Activated T-helper 2 cell treated with anti-CD3 and anti-CD28 coated beads, Interferon-gamma antibody, Interleukin-2, Interleukin-4, amounts not matched to agents 10 μg/mL and 5 μg/mL and 100 μg/mL, durations not matched to agents 14 hours and 24 hours and 36 hours (primary cell): ENCODE results near the gene ITGA2B. TPM values are rescaled to one million over a fixed set of nuclear protein-coding genes. Genes with fewer than 3 reads are reported as not detected.

ENCODE experiments used
- DNase-seq: peaks from one replicate; pipeline ENCODE4 v3.0.0; 2021; ENCODE audit warnings: low spot score
- H3K27ac Mint-ChIP-seq: one replicate; pipeline ENCODE4 v1.8.0; 2021; ENCODE audit warnings: mixed read lengths
- H3K27me3 Mint-ChIP-seq: one replicate; pipeline ENCODE4 v1.8.0; 2021; ENCODE audit warnings: low read depth, mixed read lengths
- H3K36me3 Mint-ChIP-seq: one replicate; pipeline ENCODE4 v1.8.0; 2021; ENCODE audit warnings: low read depth, mixed read lengths
- H3K4me1 Mint-ChIP-seq: one replicate; pipeline ENCODE4 v1.8.0; 2021; ENCODE audit warnings: low read depth, mixed read lengths
- H3K4me3 Mint-ChIP-seq: one replicate; pipeline ENCODE4 v1.8.0; 2021; ENCODE audit warnings: low read depth, mild to moderate bottlenecking, moderate library complexity, mixed read lengths
- H3K9me3 Mint-ChIP-seq: one replicate; pipeline ENCODE4 v1.8.0; 2021; ENCODE audit warnings: mixed read lengths
- intact Hi-C: fragments of 100-400 bp; cut with micrococcal nuclease; formaldehyde crosslinking; loops from one replicate; pipeline ENCODE4 v1.15.1; 2023
- total RNA-seq: library from RNA; stranded (reverse); gene quantifications from 2 replicates; pipeline ENCODE4 v1.2.3, GENCODE V29; 2022

Gene ITGA2B
- total RNA-seq, 1 donor from 2014 or later: 2.7 TPM

DNA sequence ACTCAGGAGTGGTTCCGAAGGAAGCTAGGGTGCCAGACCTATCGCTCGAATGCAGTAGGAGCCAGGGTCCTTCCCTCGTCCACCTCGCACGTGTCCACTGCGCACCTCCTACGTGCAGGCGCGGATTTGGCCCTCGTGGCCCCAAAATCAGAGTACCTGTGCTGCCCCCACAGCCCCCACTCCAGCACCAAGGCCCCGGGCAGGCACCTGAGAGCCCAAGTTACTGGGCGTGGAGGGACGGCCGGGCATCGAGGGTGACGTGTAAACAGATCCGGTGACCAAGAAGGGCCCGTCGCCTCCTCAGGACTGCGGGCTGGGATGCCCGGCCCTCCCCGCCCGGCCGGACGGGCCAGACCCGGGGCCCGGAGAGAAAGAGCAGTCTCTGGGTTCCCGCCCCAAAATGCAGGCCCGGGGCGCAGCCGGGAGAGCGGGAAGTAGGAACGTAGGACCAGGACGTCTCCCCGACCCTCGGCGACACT is 65.3 kb downstream of the ITGA2B start:
- H3K27me3 Mint-ChIP-seq: no peaks in the 10 kb centered on the region
- H3K4me3 Mint-ChIP-seq: peak overlapping the region; percentile 84
- H3K4me1 Mint-ChIP-seq: peaks cover 4% of the 10 kb centered on the region
- H3K36me3 Mint-ChIP-seq: peaks cover 30% of the 10 kb centered on the region
- intact Hi-C loops: loop anchor here (1.0 to 5.0 kb wide), 4 partner anchors 103 to 317 kb away; partner anchors contain the start of gene HROB
- no peaks in the 10 kb centered on the region for H3K9me3 Mint-ChIP-seq
- no peak overlapping the region for H3K27ac Mint-ChIP-seq
- no peak for DNase-seq

DNA sequence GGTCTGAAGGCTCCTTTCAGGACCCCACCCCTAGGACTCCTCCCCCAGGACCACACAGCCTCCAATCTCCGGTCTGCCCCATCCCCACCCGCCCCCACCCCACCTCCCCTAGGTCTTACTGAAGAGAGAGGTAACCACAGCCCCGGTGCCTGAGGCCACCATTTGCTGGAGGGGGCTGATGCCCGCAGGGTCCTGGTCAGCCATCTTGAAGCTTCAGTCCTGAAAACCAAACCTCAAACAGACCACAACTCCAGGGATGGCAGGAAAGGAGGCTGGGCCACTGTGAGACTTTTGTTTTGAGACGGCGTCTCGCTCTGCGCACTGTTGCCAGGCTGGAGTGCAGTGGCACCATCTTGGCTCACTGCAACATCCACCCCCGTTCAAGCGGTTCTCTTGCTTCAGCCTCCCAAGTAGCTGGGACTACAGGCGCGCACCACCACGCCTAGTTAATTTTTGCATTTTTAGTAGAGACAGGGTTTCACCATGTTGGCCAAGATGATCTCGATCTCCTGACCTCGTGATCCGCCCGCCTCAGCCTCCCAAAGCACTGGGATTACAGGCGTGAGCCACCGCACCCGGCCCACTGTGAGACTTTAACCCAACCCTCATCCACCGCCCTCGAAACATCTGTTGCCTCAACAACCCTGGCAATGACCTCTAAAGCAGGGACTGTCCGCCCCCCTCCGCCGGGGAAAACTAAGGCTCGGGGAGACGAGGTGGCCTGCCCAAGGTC is 65.9 kb downstream of the ITGA2B start:
- intact Hi-C loops: loop anchor here (1.0 to 5.0 kb wide), 4 partner anchors 103 to 316 kb away; partner anchors contain the start of gene HROB
- no peak overlapping the region for H3K27ac Mint-ChIP-seq
- H3K4me3 Mint-ChIP-seq: peak overlapping the region; percentile 84
- peaks cover 4% of the 10 kb centered on the region for H3K4me1 Mint-ChIP-seq
- H3K27me3 Mint-ChIP-seq: no peaks in the 10 kb centered on the region
- H3K9me3 Mint-ChIP-seq: no peaks in the 10 kb centered on the region
- no peak for DNase-seq
- H3K36me3 Mint-ChIP-seq: peaks cover 31% of the 10 kb centered on the region

DNA sequence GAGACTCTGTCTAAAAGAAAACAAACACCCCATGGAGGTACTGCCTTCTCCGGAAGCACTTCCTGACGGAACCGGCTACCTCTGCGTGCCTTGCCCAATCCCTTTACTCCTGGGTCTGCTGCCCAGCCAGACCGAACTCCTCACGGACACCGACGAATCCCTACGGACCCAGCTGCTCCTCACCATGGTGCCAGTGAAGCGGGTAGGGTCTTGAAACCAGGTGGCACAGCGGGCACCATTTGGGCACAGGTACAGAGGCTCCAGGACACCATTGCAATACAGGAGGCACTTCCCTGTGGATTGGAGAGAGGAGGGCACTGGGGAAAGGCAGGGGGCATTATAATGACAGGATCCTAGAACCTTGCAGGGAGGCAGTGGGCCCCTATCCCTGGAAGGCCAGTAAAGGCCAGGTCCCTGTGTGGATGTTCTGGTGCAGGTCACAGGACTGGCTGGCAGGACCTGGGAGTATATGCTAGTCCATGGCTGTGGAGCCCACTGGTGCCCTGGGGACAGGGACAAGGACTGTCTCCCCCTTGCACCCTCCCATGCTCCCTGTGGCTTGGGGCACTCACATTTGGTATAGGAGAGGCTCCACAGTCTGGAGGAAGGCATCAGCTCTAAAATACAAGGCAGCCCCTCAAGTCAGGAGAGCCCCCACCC is 67.1 kb downstream of the ITGA2B start:
- H3K4me3 Mint-ChIP-seq: peak overlapping the region; percentile 30
- no peaks in the 10 kb centered on the region for H3K9me3 Mint-ChIP-seq
- peaks cover 4% of the 10 kb centered on the region for H3K4me1 Mint-ChIP-seq
- H3K36me3 Mint-ChIP-seq: peaks cover 37% of the 10 kb centered on the region
- DNase-seq: no peak
- intact Hi-C loops: loop anchor here (5.0 kb wide), 1 partner anchor 315 kb away; no protein-coding TSS in a partner anchor
- H3K27me3 Mint-ChIP-seq: peaks cover 3% of the 10 kb centered on the region
- H3K27ac Mint-ChIP-seq: no peak overlapping the region

Other genes with a start within 250 kb of the ITGA2B start
- gene HROB, start 247.7 kb downstream of the ITGA2B start, total RNA-seq: 20.7 and 24.1 TPM in 2 replicates
- 0.21 and 0.59 TPM in 2 replicates for gene ASB16, start 218.9 kb downstream of the ITGA2B start, total RNA-seq
- 20.4 and 20.9 TPM in 2 replicates for gene TMUB2, start 202.7 kb downstream of the ITGA2B start, total RNA-seq
- 107 and 113 TPM in 2 replicates for gene ATXN7L3, start 189.8 kb downstream of the ITGA2B start, total RNA-seq
- 177 and 181 TPM in 2 replicates for gene UBTF, start 170.0 kb downstream of the ITGA2B start, total RNA-seq
- not detected in 2 replicates for gene SLC4A1, start 121.5 kb downstream of the ITGA2B start, total RNA-seq
- 0.16 and 0.18 TPM in 2 replicates for gene RUNDC3A, start 81.0 kb downstream of the ITGA2B start, total RNA-seq
- gene SLC25A39, start 64.8 kb downstream of the ITGA2B start, total RNA-seq: 132 and 141 TPM in 2 replicates
- gene GRN, start 44.3 kb downstream of the ITGA2B start, total RNA-seq: 37.8 and 41.4 TPM in 2 replicates
- gene FAM171A2, start 25.8 kb downstream of the ITGA2B start, total RNA-seq: 0.32 and 1.0 TPM in 2 replicates
- 44.7 and 49.6 TPM in 2 replicates for gene GPATCH8, start 113.8 kb upstream of the ITGA2B start, total RNA-seq
- 0.53 and 0.57 TPM in 2 replicates for gene FZD2, start 167.8 kb upstream of the ITGA2B start, total RNA-seq